WTC11 (cell line): Measurements from ENCODE around the gene CHAC1.

Experiments used
- CREB1 ChIP-seq: sonication (generic); formaldehyde crosslinking; IDR thresholded peaks from 2 replicates; pipeline ENCODE4 v1.8.0; 2023; ENCODE audit warnings: mild to moderate bottlenecking, missing genetic modification reagents
- ERG ChIP-seq: fragments of 250-450 bp; sonication (Bioruptor Pico); IDR thresholded peaks from 2 replicates; pipeline ENCODE4 v1.8.0; 2021; ENCODE audit warnings: mild to moderate bottlenecking
- FOXJ3 ChIP-seq: sonication (generic); formaldehyde crosslinking; IDR thresholded peaks from 2 replicates; pipeline ENCODE4 v1.9.0; 2021; ENCODE audit warnings: missing genetic modification reagents, mild to moderate bottlenecking, borderline replicate concordance
- IRF1 ChIP-seq: sonication (generic); formaldehyde crosslinking; IDR thresholded peaks from 2 replicates; pipeline ENCODE4 v1.8.0; 2023; ENCODE audit warnings: missing genetic modification reagents
- NFYB ChIP-seq: sonication (generic); formaldehyde crosslinking; conservative IDR thresholded peaks from 2 replicates; pipeline ENCODE4 v1.8.0; 2022; ENCODE audit warnings: low read depth, missing genetic modification reagents
- ZNF396 ChIP-seq: fragments of 250-450 bp; sonication (Bioruptor Pico); IDR thresholded peaks from 2 replicates; pipeline ENCODE4 v1.8.0; 2021; ENCODE audit warnings: mild to moderate bottlenecking, moderate library complexity, borderline replicate concordance
- TF ChIP-seq, protein P1 (sequence below): fragments of 200-600 bp; IDR thresholded peaks from 2 replicates; pipeline ENCODE4 v1.8.0; 2022; ENCODE audit warnings: antibody characterized with exemption

DNA sequence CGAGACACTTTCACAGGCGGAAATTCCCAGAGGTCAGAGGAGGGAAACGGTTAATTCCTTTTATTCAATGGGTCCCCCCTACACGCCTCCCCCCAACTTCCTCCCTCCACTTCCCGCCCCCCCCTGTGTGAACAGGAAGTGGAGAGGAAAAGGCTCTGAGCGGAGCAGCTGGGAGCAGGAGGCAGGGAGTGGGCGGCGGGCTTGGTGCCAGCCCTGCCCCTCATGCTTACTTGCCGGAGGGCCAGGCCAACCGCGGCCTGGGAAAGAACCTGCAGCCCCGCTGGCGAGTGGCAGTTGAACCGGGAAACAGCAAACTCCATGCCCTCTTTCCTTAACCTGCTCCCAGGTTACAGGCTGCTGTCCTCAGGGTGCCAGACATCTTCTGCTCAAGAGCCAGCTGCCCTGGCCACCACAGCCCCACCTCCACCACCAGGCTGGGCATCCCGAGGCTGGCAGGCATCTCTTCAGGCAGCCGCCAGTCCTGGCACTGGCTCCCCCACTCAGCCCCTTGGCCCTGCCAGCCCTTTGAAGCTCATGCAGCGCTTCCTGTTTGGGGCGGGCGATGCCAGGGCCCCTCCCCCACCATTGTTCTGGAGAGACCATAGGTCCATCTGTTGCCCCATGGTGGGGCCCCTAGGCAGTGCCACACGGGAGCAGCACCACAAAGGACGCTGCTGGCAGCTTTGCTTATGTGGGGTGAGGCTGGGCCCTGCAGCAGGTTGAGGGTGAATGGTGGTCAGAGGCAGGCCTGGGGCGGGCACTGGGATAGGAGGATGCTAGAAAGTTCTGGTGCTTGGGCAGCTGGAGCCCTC is 46.1 kb upstream of the CHAC1 start:
- TF ChIP-seq NFYB (no peak), IRF1 (CRISPR knock-in tag) (no peak), FOXJ3 (no peak), ZNF396 (CRISPR knock-in tag) (no peak), ERG (CRISPR knock-in tag) (no peak), CREB1 (CRISPR knock-in tag) (no peak)
- TF ChIP-seq, protein P1, sequence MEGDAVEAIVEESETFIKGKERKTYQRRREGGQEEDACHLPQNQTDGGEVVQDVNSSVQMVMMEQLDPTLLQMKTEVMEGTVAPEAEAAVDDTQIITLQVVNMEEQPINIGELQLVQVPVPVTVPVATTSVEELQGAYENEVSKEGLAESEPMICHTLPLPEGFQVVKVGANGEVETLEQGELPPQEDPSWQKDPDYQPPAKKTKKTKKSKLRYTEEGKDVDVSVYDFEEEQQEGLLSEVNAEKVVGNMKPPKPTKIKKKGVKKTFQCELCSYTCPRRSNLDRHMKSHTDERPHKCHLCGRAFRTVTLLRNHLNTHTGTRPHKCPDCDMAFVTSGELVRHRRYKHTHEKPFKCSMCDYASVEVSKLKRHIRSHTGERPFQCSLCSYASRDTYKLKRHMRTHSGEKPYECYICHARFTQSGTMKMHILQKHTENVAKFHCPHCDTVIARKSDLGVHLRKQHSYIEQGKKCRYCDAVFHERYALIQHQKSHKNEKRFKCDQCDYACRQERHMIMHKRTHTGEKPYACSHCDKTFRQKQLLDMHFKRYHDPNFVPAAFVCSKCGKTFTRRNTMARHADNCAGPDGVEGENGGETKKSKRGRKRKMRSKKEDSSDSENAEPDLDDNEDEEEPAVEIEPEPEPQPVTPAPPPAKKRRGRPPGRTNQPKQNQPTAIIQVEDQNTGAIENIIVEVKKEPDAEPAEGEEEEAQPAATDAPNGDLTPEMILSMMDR = no peak
